Left lung (tissue), 10 donors: ENCODE results near the gene SMARCA2. TPM values are rescaled to one million over a fixed set of nuclear protein-coding genes. Genes with fewer than 3 reads are reported as not detected.

Source experiments
- ATAC-seq: fragments of 200-7000 bp; cut with Tn5 transposase; one replicate; pipeline ENCODE4 v1.9.1; 2020; ENCODE audit warnings: moderate library complexity
- DNase-seq, 4 donors: peaks; one replicate each; pipeline ENCODE4 v3.0.0-alpha.2; 2013 to 2020
- H3K27ac ChIP-seq, 2 donors: fragments of 200-600 bp; sonication (generic) in 1 of 2; one replicate each; pipeline versions ENCODE4 v1.5.0 to v1.8.0; 2020 to 2021
- H3K27me3 ChIP-seq, 2 donors: fragments of 200-600 bp; sonication (generic) in 1 of 2; one replicate each; pipeline versions ENCODE4 v1.5.0 to v1.8.0; 2020 to 2021
- H3K36me3 ChIP-seq, 2 donors: fragments of 200-600 bp; sonication (generic) in 1 of 2; one replicate each; pipeline versions ENCODE4 v1.5.0 to v1.8.0; 2020 to 2021
- H3K4me1 ChIP-seq, 2 donors: fragments of 200-600 bp; one replicate each; pipeline ENCODE4 v1.8.0; 2021
- H3K4me3 ChIP-seq, 2 donors: fragments of 200-600 bp; sonication (generic) in 1 of 2; one replicate each; pipeline versions ENCODE4 v1.5.0 to v1.8.0; 2020 to 2021; ENCODE audit warnings: mild to moderate bottlenecking in 1 of 2
- H3K9me3 ChIP-seq, 2 donors: fragments of 200-600 bp; sonication (generic) in 1 of 2; one replicate each; pipeline versions ENCODE4 v1.5.0 to v1.8.0; 2020 to 2021
- CTCF ChIP-seq, 2 donors: fragments of 200-600 bp; sonication (generic) in 1 of 2; IDR thresholded peaks; one replicate each; pipeline versions ENCODE4 v1.5.0 to v1.8.0; 2021; ENCODE audit warnings: antibody characterized with exemption in 2 of 2
- intact Hi-C, 2 donors: fragments of 100-400 bp; cut with DNase I; formaldehyde crosslinking; loops; one replicate each; pipeline versions ENCODE4 v1.11.2 to v1.14.2; 2022
- polyA plus RNA-seq, 6 donors: library from polyadenylated mRNA; unstranded; fragments of 120-200 nt; gene quantifications; one replicate each; pipeline ENCODE4 v1.2.1, GENCODE V29; 2013; ENCODE audit not compliant: insufficient read length in 6 of 6
- total RNA-seq, 2 donors: library from RNA; stranded (reverse); fragmentation: NEBNext Ultra II Directional; extraction: Animal tissue kit (Norgen Biotek cat#: 25700); gene quantifications; one replicate each; pipeline ENCODE4 v1.2.1, GENCODE V29; 2021
- donor health status: DM: no; HTN: yes; CAD: no.
- donor health status: DM: no; HTN: no; CAD: no.

The SMARCA2 gene
- total and polyA plus RNA-seq, 8 donors: 110 to 207 (median 152) TPM

DNA sequence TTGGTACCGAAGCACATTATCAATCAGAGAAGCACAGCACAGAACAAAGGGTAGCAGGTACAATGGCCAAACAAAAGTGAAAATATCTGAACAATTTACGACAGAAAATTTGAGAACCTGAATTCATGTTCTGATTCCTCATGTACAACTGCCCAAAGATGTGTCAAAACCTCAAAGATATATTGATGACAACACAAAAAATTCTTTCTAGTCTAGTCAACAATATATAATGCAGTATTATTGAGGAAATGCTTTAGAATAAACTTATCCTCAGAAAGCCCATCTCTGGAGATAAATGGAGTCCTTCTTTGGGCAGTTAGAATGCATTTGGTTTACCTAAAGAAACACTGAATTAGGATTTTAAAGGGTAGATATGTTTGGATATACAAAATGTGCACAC, 6.8 kb upstream of the SMARCA2 start:
- DNase-seq (no peak), ATAC-seq (no peak)
- H3K27ac ChIP-seq: no peak overlapping the region
- no peak overlapping the region for H3K4me3 ChIP-seq
- H3K4me1 ChIP-seq: peaks cover 0 to 2% of the 10 kb centered on the region in 2 donors
- no peaks in the 10 kb centered on the region for H3K36me3 ChIP-seq
- no peaks in the 10 kb centered on the region for H3K9me3 ChIP-seq
- no peaks in the 10 kb centered on the region for H3K27me3 ChIP-seq
- intact Hi-C loops: no loop called here
- no peak for TF ChIP-seq CTCF (IDR thresholded peaks at IDR 0.05)

GRCh38 chr9:2012347-2012746, 2.8 kb upstream of the SMARCA2 start:
- H3K27me3 ChIP-seq: no peaks in the 10 kb centered on the region
- DNase-seq: no peak
- H3K4me1 ChIP-seq: peaks cover 0 to 12% of the 10 kb centered on the region in 2 donors
- no peak for TF ChIP-seq CTCF (IDR thresholded peaks at IDR 0.05)
- no peak for ATAC-seq
- no peaks in the 10 kb centered on the region for H3K9me3 ChIP-seq
- H3K27ac ChIP-seq: no peak overlapping the region
- intact Hi-C loops: no loop called here
- no peaks in the 10 kb centered on the region for H3K36me3 ChIP-seq
- H3K4me3 ChIP-seq: no peak overlapping the region

DNA sequence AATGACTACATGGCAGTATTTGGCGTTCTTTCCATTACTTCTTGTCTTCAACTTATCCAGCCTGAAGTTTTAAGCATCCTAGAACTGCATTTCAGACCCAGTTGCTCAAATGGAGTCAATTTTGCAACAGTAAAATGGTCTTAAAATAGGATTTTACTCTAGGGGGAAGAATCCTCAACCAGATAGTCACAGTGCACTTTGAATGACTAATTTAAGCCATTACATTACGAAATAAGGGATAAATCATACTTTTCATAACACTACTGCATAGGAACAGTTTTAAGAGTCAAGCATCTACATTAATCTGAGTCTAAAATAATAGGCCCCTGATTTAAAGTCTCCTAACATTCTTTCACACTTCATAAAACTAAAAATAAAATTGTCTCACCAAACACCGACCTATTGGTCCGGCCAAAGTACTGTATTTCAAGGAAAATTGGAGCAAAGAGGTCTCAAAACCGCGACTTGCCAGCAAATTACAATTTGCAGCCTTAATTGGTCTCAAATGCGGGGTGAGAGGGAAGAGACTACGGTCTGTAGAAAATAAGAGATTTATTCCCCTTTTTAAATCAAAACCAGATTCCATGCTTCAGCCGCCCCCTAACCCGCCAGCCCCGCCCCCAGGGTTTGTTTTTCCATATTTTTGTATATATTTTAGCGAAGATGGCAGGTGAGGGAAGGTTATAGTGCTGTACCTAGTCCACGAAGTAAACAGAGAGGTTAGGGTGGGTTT, 1.2 kb upstream of the SMARCA2 start:
- Histone ChIP-seq H3K4me3 (peak overlapping the region; percentile 88 to 92), H3K9me3 (no peaks in the 10 kb centered on the region), H3K4me1 (peaks cover 7 to 22% of the 10 kb centered on the region in 2 donors), H3K27me3 (no peaks in the 10 kb centered on the region), H3K27ac (peak overlapping the region; percentile 94 to 99), H3K36me3 (no peaks in the 10 kb centered on the region)
- intact Hi-C loops: no loop called here
- ATAC-seq: no peak
- no peak for DNase-seq
- TF ChIP-seq CTCF (IDR thresholded peaks at IDR 0.05): no peak

GRCh38 chr9:2015581-2016407, 647 bp downstream of the SMARCA2 start:
- intact Hi-C loops: no loop called here
- H3K4me1 ChIP-seq: peaks cover 16 to 41% of the 10 kb centered on the region in 2 donors
- no peak for TF ChIP-seq CTCF (IDR thresholded peaks at IDR 0.05)
- no peaks in the 10 kb centered on the region for H3K36me3 ChIP-seq
- H3K9me3 ChIP-seq: no peaks in the 10 kb centered on the region
- no peaks in the 10 kb centered on the region for H3K27me3 ChIP-seq
- peak overlapping the region; percentile 74 to 88 for H3K4me3 ChIP-seq
- DNase-seq (peak; percentile 46 to 89 (median 64)), ATAC-seq (peak; percentile 12)
- peak overlapping the region; percentile 99 for H3K27ac ChIP-seq
